Left lobe of liver (tissue), 2 donors: Measurements from ENCODE around the gene TDRD10. TPM values are rescaled to one million over a fixed set of nuclear protein-coding genes. Genes with fewer than 3 reads are reported as not detected.
A peak's percentile ranks its signal among the peaks of the same experiment; 100 is the strongest.

ENCODE experiments used
- ATAC-seq: fragments of 200-7000 bp; cut with Tn5 transposase; one replicate; pipeline ENCODE4 v1.9.1; 2020; ENCODE audit warnings: mild to moderate bottlenecking, moderate library complexity
- DNase-seq: peaks from one replicate; pipeline ENCODE4 v3.0.0-alpha.2; 2020; ENCODE audit warnings: low spot score
- total RNA-seq: library from RNA; stranded (reverse); gene quantifications from one replicate; pipeline ENCODE4 v1.2.1, GENCODE V29; 2021
- donor health status: DM: no; HTN: no; CAD: no; lungs with moderate emphysema.
- donor health status: DM: no; HTN: yes; CAD: no.

TDRD10 gene
- total RNA-seq = 2.2 TPM

DNA sequence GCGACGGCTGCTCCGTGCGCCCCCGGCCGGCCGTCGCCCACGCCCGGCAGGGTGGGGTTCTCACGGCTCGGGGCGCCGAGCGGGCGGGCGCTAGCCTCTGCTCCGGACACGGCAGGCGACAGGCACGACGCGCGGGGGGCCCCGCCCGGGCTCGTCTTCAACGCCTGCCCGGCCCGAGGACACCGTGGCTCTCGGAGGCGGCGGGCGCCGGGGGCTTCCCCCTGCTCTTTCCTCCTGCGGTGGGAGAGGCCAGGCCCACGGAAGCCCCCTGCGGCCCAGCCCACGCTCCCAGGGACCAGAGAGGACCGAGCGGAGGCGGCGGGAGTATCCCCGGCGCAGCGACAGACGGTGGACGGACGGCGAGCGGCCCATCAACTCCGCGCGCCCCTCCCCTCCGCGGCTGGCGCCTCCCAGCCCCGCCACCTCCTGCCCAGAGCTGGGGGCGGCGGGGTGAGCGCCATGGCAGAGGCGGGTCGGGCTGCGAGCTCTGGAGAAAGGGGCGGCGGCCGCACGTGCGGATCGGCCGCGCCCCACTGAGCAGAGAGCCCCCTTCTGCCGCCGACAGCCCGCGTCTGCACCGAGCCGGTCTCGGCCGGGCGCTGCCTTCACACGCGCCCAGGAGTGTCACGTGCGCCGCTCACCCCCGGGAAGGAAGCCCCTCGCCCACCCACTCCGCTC lies at the start of gene TDRD10, which contains the start of gene SHE:
Gene TDRD10 (plus strand): TSS at position 154 of the 678 bp plus-strand sequence. CDS start 4,685 bp downstream, outside the sequence.
Gene SHE (minus strand): TSS at position 347 of the 678 bp plus-strand sequence. CDS start 386 bp downstream, outside the sequence.
- DNase-seq (peak; percentile 53), ATAC-seq (peak; percentile 69)

GRCh38 chr1:154453161-154453560 lies 48.9 kb upstream of the TDRD10 start:
- DNase-seq (no peak), ATAC-seq (peak; percentile 4)

- ATAC-seq = peak; percentile 4
- no peak for DNase-seq
Measured at GRCh38 chr1:154453574-154454352, 48.3 kb upstream of the TDRD10 start.

GRCh38 chr1:154454386-154455120 lies 47.5 kb upstream of the TDRD10 start:
- ATAC-seq = no peak
- DNase-seq = no peak

GRCh38 chr1:154456631-154457030 lies 45.4 kb upstream of the TDRD10 start:
- ATAC-seq = peak; percentile 2

DNA sequence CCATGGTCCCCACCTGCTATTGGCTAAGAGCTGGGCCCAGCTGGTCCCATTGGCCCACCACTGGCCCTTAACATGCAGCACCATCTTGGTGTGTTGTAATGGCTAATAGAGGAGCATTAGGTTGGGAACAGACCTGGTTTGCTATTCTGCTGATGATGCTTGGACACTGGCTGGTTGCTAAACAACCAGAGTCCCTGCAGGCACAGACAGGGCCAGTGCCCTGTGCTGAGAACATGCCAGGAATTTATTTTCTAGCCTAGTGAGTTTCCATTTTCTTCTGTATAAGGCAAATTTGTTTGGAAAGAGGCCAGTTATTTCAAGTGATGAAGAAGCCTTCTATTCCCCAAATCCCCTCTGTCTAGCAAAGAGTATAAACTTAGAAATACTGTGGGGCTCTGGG lies 42.9 kb upstream of the TDRD10 start:
- DNase-seq (no peak), ATAC-seq (peak; percentile 20)

More at GRCh38 chr1:154456631-154457030, 45.4 kb upstream of the TDRD10 start:
- no peak for DNase-seq

GRCh38 chr1:154460695-154461260 lies 41.2 kb upstream of the TDRD10 start:
- DNase-seq = no peak

DNA sequence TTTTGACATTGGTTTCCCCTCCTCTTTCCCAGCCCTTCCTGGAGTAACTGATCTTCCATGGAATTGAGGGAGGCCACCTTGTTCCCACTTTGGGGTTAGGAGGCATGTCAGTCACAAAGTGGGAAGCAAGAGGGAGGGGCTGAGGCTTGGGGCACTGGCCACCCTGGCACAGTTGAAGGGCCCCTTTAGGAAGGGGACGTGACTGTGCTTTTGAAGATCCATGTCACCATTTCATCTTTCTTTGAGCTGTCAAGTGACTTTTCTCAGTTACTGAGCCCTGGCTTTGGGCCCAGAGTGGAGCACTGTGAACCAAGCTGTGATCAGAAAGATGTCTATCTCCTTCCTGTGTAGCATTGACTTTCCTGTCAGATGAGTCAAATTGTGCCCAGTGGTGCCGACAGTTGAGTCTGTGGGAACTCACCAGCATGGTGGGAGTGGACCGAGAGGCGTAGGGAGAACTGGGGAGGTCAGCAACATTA lies 38.5 kb upstream of the TDRD10 start:
- DNase-seq (no peak), ATAC-seq (peak; percentile 2)

More at GRCh38 chr1:154460695-154461260, 41.2 kb upstream of the TDRD10 start:
- no peak for ATAC-seq

- DNase-seq (no peak), ATAC-seq (peak; percentile 1)
Measured at GRCh38 chr1:154465621-154466195, 36.3 kb upstream of the TDRD10 start.

DNA sequence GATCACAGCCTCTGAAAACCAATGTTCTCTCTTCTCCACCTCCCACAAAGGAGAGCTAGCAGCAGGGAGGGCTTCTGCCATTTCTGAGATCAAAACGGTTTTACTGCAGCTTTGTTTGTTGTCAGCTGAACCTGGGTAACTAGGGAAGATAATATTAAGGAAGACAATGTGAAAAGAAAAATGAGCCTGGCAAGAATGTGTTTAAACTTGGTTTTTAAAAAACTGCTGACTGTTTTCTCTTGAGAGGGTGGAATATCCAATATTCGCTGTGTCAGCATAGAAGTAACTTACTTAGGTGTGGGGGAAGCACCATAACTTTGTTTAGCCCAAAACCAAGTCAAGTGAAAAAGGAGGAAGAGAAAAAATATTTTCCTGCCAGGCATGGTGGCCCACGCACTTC lies 35.8 kb upstream of the TDRD10 start:
- ATAC-seq (no peak), DNase-seq (no peak)

- DNase-seq (no peak), ATAC-seq (no peak)
Measured at GRCh38 chr1:154466921-154467417, 35.0 kb upstream of the TDRD10 start.

DNA sequence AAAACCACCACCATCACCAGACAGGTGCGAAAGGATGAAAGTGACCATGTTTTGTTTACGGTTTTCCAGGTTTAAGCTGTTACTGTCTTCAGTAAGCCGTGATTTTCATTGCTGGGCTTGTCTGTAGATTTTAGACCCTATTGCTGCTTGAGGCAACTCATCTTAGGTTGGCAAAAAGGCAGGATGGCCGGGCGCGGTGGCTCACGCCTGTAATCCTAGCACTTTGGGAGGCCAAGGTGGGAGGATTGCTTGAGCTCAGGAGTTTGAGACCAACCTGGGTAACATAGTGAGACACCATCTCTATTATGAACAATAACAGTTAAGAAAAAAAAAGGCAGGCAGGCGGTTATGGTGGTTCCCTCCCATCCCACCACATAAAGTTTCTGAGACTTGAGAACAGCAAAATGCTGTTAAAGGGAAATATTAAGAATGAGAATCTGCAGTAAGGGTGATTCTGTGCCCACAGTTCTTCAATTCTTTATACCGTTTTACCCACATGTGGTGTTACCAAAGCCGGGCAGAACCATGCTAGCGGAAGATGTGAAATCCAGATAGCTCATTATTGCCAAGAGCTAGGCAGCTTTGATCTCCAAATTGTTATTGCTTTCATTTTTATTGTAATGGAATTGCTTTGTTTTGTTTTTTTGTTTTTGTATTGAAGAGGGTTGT lies 34.5 kb upstream of the TDRD10 start:
- ATAC-seq (no peak), DNase-seq (no peak)

DNA sequence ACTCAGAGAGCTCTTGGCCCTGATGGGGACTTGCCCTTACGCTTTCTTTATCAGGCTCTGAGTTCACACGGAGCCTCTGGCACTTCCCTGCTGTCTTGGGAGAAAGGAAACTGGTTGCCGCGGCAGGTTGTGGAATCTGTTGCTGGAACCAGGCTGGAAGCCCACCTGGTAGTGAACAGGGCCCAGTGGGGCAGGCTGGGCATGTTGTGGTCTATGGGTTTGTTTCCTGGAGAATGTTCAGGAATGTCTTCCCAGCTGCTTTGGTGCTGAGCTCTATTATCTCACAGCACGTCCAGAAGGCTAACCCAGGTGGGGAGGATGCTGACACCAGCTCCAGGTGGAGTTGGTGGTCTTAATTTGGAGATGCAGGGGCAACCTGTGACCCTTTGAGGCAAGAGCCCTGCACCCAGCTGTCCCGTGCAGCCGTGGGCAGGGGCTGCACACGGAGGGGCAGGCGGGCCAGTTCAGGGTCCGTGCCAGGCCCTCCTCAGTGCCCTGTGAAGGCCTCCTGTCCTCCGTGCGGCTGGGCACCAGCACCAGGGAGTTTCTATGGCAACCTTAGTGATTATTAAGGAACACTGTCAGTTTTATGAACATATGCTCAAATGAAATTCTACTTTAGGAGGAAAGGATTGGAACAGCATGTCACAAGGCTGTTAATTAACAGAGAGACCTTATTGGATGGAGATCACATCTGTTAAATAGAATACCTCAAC lies 33.3 kb upstream of the TDRD10 start:
- no peak for DNase-seq
- peak; percentile 21 for ATAC-seq

GRCh38 chr1:154469844-154470560 lies 32.0 kb upstream of the TDRD10 start:
- peak; percentile 67 for ATAC-seq
- DNase-seq = no peak

DNA sequence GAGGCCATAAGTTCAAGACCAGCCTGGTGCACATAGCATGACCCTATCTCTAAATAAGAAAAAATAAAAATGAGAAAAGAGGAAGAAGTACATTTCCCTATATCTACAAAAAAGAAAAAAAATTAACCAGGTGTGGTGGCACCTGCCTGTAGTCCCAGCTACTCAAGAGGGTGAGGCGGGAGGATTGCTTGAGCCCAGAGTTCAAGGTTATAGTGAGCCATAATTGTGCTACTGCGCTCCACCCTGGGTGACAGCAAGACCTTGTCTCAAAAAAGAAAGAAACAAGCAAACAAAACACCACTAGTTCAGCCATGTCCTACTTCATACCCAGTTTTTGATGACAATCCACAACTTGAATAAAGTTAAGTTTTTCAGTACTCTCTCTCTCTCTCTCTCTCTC lies 30.7 kb upstream of the TDRD10 start:
- DNase-seq = no peak
- no peak for ATAC-seq

DNA sequence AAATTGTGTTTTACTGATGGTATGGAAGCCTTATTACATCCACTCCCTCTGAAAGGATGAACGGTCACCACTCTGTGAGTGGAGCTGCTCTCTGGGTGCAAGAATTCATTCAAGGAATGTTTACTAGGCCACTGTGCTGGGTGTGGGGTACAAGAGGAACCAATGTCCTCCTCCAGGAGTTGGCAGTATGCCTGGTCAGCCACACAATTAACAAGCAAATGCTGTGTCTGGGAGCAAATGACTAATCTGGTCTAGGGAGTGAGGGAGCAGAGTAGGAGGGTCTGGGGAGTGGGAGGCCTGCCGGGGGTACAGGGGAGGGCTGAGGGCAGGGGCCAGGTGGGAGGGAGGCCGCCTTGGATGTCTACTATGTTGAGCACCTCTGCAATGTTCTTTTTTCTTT lies 27.2 kb upstream of the TDRD10 start:
- DNase-seq (no peak), ATAC-seq (no peak)

GRCh38 chr1:154476791-154477190 lies 25.2 kb upstream of the TDRD10 start:
- ATAC-seq = no peak

DNA sequence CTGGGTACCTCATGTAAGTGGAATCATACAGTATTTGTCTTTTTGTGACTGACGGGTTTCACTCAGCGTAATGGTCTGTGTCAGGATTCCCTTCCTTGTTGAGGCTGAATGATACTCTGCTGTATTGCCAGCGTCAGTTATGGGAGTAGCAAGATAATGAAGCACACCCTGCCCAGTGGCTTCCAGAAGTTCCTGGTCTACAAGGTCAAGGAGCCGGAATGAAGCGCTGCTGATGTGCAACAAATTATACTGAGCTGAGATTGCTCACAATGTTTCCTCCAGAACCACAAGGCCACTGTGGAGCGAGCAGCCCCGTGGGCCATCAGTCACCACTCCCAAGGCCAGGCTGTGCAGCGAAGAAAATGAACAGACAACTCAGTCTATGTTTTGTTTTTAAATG lies 24.0 kb upstream of the TDRD10 start:
- no peak for DNase-seq

More at GRCh38 chr1:154476791-154477190, 25.2 kb upstream of the TDRD10 start:
- DNase-seq = no peak

More for the DNA sequence above, 24.0 kb upstream of the TDRD10 start:
- ATAC-seq = peak; percentile 4
